ENCODE results near the gene NPFFR1.

NPFFR1 gene

GRCh38 chr10:70323697-70324338, 40.0 kb upstream of the NPFFR1 start:
- no peak overlapping the region for H3K4me3 ChIP-seq (ENCODE audit: low read length)
- H3K36me3 ChIP-seq (ENCODE audit: control insufficient read depth, insufficient read depth, low read length), result no peaks in the 10 kb centered on the region
- no CpG with 5 or more reads among the region's 18 CpGs for whole genome bisulfite sequencing (ENCODE audit: insufficient coverage, insufficient read length)

DNA sequence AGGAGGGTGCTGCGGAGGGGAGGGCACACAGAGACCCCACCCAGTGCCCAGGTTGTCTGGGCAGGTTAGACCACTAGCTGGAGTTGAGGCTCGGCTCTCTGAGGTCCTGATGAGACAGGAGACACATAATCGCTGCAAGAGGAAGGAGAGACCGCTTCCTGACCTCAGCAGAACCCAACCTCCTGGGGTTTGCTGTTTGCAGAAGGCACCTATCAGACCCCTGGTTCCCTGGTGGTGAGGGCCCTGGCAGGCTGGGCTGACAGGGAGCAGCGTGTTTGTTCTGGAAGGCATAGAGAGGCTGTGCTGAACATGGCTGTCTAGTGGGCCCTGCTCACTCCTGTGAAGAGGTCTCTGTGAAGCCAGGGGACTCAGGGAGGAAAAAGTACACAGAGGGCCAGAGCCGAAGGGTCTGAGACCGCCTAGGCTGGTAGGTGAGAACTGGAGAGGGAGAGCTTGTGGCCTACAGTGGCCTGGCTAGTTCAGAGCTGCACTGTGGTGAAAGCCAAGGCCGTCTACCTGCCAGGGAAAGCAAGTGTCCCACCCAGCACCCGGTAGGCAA, 39.4 kb upstream of the NPFFR1 start:
- no CpG with 5 or more reads among the region's 9 CpGs for WGBS (ENCODE audit: insufficient coverage, insufficient read length)
- Histone ChIP-seq H3K4me3 (ENCODE audit: low read length) (no peak overlapping the region), H3K9me3 (ENCODE audit: control insufficient read depth, insufficient read depth, low read length) (no peaks in the 10 kb centered on the region), H3K27ac (ENCODE audit: low read length) (no peak overlapping the region), H3K4me1 (ENCODE audit: control insufficient read depth, insufficient read depth, low read length) (peaks cover 2% of the 10 kb centered on the region; the same call in 1 of the 2 replicates), H3K27me3 (ENCODE audit: control insufficient read depth, insufficient read depth, low read length) (no peaks in the 10 kb centered on the region), H3K36me3 (ENCODE audit: control insufficient read depth, insufficient read depth, low read length) (no peaks in the 10 kb centered on the region)
- DNase-seq (ENCODE audit: low read depth, low spot score), result no peak

More at GRCh38 chr10:70323697-70324338, 40.0 kb upstream of the NPFFR1 start:
- DNase-seq (ENCODE audit: low read depth, low spot score), result no peak
- Histone ChIP-seq H3K4me1 (ENCODE audit: control insufficient read depth, insufficient read depth, low read length) (peaks cover 2% of the 10 kb centered on the region; the same call in 1 of the 2 replicates), H3K27ac (ENCODE audit: low read length) (no peak overlapping the region), H3K27me3 (ENCODE audit: control insufficient read depth, insufficient read depth, low read length) (no peaks in the 10 kb centered on the region), H3K9me3 (ENCODE audit: control insufficient read depth, insufficient read depth, low read length) (no peaks in the 10 kb centered on the region)

- no peak for DNase-seq (ENCODE audit: low read depth, low spot score)
- Histone ChIP-seq H3K27me3 (ENCODE audit: control insufficient read depth, insufficient read depth, low read length) (no peaks in the 10 kb centered on the region), H3K4me3 (ENCODE audit: low read length) (no peak overlapping the region), H3K36me3 (ENCODE audit: control insufficient read depth, insufficient read depth, low read length) (no peaks in the 10 kb centered on the region), H3K27ac (ENCODE audit: low read length) (no peak overlapping the region), H3K4me1 (ENCODE audit: control insufficient read depth, insufficient read depth, low read length) (peaks cover 2% of the 10 kb centered on the region; the same call in 1 of the 2 replicates), H3K9me3 (ENCODE audit: control insufficient read depth, insufficient read depth, low read length) (no peaks in the 10 kb centered on the region)
- WGBS (ENCODE audit: insufficient coverage, insufficient read length), result no CpG with 5 or more reads among the region's 19 CpGs
Measured at GRCh38 chr10:70321897-70322890, 38.4 kb upstream of the NPFFR1 start.

GRCh38 chr10:70321233-70321632, 37.4 kb upstream of the NPFFR1 start:
- no CpG with 5 or more reads among the region's 5 CpGs for WGBS (ENCODE audit: insufficient coverage, insufficient read length)
- Histone ChIP-seq H3K9me3 (ENCODE audit: control insufficient read depth, insufficient read depth, low read length) (no peaks in the 10 kb centered on the region), H3K4me1 (ENCODE audit: control insufficient read depth, insufficient read depth, low read length) (peaks cover 2% of the 10 kb centered on the region; the same call in 1 of the 2 replicates), H3K27ac (ENCODE audit: low read length) (no peak overlapping the region), H3K4me3 (ENCODE audit: low read length) (no peak overlapping the region), H3K27me3 (ENCODE audit: control insufficient read depth, insufficient read depth, low read length) (no peaks in the 10 kb centered on the region), H3K36me3 (ENCODE audit: control insufficient read depth, insufficient read depth, low read length) (no peaks in the 10 kb centered on the region)
- no peak for DNase-seq (ENCODE audit: low read depth, low spot score)

DNA sequence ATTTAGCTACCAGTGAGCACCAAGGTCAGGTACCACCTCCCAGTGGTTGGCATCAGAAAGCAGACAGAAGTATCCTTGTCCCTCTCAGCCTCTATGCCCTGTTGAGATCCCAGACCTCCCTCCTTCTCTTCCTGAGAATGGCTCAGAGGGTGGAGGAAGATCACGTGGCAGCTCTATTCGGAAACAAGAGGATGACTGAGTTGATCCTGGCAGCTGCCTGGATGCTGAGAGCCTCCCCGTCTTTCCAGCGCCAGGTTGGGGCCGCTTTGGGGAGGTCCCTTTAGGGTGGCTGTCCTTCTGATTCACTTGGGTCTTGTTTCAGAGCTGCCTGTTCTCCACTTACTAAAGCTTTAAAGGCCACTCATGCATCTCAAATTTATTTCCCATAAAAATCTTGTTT, 36.9 kb upstream of the NPFFR1 start:
- Histone ChIP-seq H3K27me3 (ENCODE audit: control insufficient read depth, insufficient read depth, low read length) (no peaks in the 10 kb centered on the region), H3K4me1 (ENCODE audit: control insufficient read depth, insufficient read depth, low read length) (peaks cover 2% of the 10 kb centered on the region; the same call in 1 of the 2 replicates), H3K4me3 (ENCODE audit: low read length) (no peak overlapping the region), H3K9me3 (ENCODE audit: control insufficient read depth, insufficient read depth, low read length) (no peaks in the 10 kb centered on the region), H3K36me3 (ENCODE audit: control insufficient read depth, insufficient read depth, low read length) (no peaks in the 10 kb centered on the region), H3K27ac (ENCODE audit: low read length) (no peak overlapping the region)
- DNase-seq (ENCODE audit: low read depth, low spot score), result no peak
- WGBS (ENCODE audit: insufficient coverage, insufficient read length), result no CpG with 5 or more reads among the region's 5 CpGs

DNA sequence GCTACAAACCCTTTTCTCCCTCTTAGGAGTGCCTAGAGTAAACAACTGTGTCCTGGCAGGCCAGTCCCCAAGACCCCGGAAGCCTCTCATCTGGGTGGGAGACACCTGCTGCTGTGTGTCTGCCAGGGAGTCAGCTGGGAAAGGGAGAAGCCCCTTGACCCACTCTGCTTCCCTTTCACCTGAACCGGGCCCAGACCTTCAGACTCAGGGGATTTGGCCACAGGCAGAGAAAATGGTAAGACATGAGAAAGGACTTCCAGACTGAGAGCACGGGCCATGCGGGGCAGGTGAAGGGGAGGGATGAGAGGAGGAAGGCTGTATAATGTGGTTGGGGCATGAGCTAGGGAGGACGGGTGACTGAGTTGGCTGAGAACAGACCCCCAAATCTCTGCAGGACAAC, 36.0 kb upstream of the NPFFR1 start:
- H3K27ac ChIP-seq (ENCODE audit: low read length), result no peak overlapping the region
- no CpG with 5 or more reads among the region's 5 CpGs for WGBS (ENCODE audit: insufficient coverage, insufficient read length)
- H3K27me3 ChIP-seq (ENCODE audit: control insufficient read depth, insufficient read depth, low read length), result no peaks in the 10 kb centered on the region
- no peaks in the 10 kb centered on the region for H3K9me3 ChIP-seq (ENCODE audit: control insufficient read depth, insufficient read depth, low read length)
- H3K4me3 ChIP-seq (ENCODE audit: low read length), result no peak overlapping the region
- DNase-seq (ENCODE audit: low read depth, low spot score), result no peak
- peaks cover 2% of the 10 kb centered on the region; the same call in 1 of the 2 replicates for H3K4me1 ChIP-seq (ENCODE audit: control insufficient read depth, insufficient read depth, low read length)
- H3K36me3 ChIP-seq (ENCODE audit: control insufficient read depth, insufficient read depth, low read length), result no peaks in the 10 kb centered on the region

DNA sequence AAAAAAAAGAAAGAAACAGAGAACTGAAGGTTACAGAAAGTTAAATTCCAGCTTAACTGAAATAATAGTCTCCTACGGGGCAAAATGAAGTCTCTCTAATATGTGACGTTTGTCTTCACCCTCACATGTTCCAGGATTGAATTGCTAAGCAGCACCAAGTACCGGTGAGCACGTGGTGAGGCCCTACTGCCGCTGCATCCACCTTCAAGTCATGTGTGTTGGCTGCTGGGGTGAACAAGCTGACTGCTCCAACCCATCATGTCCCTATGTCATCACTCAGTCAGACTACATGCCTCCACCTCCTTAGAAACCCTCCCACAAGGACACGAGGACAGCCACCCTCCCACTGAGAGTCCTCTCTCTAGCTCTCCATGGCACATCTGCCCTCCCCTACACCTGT, 35.4 kb upstream of the NPFFR1 start:
- no peaks in the 10 kb centered on the region for H3K9me3 ChIP-seq (ENCODE audit: control insufficient read depth, insufficient read depth, low read length)
- WGBS (ENCODE audit: insufficient coverage, insufficient read length), result no CpG with 5 or more reads among the region's 6 CpGs
- no peaks in the 10 kb centered on the region for H3K27me3 ChIP-seq (ENCODE audit: control insufficient read depth, insufficient read depth, low read length)
- no peak for DNase-seq (ENCODE audit: low read depth, low spot score)
- no peak overlapping the region for H3K27ac ChIP-seq (ENCODE audit: low read length)
- H3K4me1 ChIP-seq (ENCODE audit: control insufficient read depth, insufficient read depth, low read length), result no peaks in the 10 kb centered on the region
- H3K36me3 ChIP-seq (ENCODE audit: control insufficient read depth, insufficient read depth, low read length), result no peaks in the 10 kb centered on the region
- no peak overlapping the region for H3K4me3 ChIP-seq (ENCODE audit: low read length)

- H3K27me3 ChIP-seq (ENCODE audit: control insufficient read depth, insufficient read depth, low read length), result no peaks in the 10 kb centered on the region
- DNase-seq (ENCODE audit: low read depth, low spot score), result no peak
- H3K4me3 ChIP-seq (ENCODE audit: low read length), result no peak overlapping the region
- no peaks in the 10 kb centered on the region for H3K9me3 ChIP-seq (ENCODE audit: control insufficient read depth, insufficient read depth, low read length)
- no CpG with 5 or more reads among the region's 5 CpGs for WGBS (ENCODE audit: insufficient coverage, insufficient read length)
- H3K27ac ChIP-seq (ENCODE audit: low read length), result no peak overlapping the region
- H3K36me3 ChIP-seq (ENCODE audit: control insufficient read depth, insufficient read depth, low read length), result no peaks in the 10 kb centered on the region
- H3K4me1 ChIP-seq (ENCODE audit: control insufficient read depth, insufficient read depth, low read length), result no peaks in the 10 kb centered on the region
Measured at GRCh38 chr10:70317943-70318318, 34.1 kb upstream of the NPFFR1 start.

GRCh38 chr10:70317272-70317942, 33.6 kb upstream of the NPFFR1 start:
- Histone ChIP-seq H3K27ac (ENCODE audit: low read length) (no peak overlapping the region), H3K27me3 (ENCODE audit: control insufficient read depth, insufficient read depth, low read length) (no peaks in the 10 kb centered on the region), H3K4me3 (ENCODE audit: low read length) (no peak overlapping the region), H3K9me3 (ENCODE audit: control insufficient read depth, insufficient read depth, low read length) (no peaks in the 10 kb centered on the region), H3K36me3 (ENCODE audit: control insufficient read depth, insufficient read depth, low read length) (no peaks in the 10 kb centered on the region), H3K4me1 (ENCODE audit: control insufficient read depth, insufficient read depth, low read length) (no peaks in the 10 kb centered on the region)
- no CpG with 5 or more reads among the region's 5 CpGs for WGBS (ENCODE audit: insufficient coverage, insufficient read length)
- no peak for DNase-seq (ENCODE audit: low read depth, low spot score)

DNA sequence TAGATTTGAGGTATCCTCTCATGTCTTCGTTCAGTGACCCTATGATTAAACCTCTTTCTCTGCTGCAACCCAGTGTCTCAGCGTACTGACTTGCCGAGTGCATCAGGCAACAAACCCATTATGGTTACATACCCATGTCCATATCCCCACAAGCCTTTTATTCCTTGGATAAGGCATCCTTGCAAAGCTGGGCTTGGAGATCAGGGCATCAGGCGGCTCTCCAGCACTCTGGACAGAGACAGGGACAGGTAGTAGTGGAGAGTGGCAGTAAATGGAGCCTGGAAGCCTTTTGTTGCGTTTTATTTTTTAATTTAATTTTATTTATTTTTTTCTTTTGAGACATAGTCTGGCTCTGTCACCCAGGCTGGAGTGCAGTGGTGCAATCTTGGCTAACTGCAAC, 32.0 kb upstream of the NPFFR1 start:
- WGBS (ENCODE audit: insufficient coverage, insufficient read length), result no CpG with 5 or more reads among the region's 5 CpGs
- H3K4me3 ChIP-seq (ENCODE audit: low read length), result no peak overlapping the region
- H3K4me1 ChIP-seq (ENCODE audit: control insufficient read depth, insufficient read depth, low read length), result no peaks in the 10 kb centered on the region
- H3K27ac ChIP-seq (ENCODE audit: low read length), result no peak overlapping the region
- H3K9me3 ChIP-seq (ENCODE audit: control insufficient read depth, insufficient read depth, low read length), result no peaks in the 10 kb centered on the region
- no peaks in the 10 kb centered on the region for H3K27me3 ChIP-seq (ENCODE audit: control insufficient read depth, insufficient read depth, low read length)
- no peak for DNase-seq (ENCODE audit: low read depth, low spot score)
- H3K36me3 ChIP-seq (ENCODE audit: control insufficient read depth, insufficient read depth, low read length), result no peaks in the 10 kb centered on the region

Data from iPS DF 6.9 (cell line).